ENCODE results near the gene JAZF1.
A peak's percentile ranks its signal among the peaks of the same experiment; 100 is the strongest.
"Not testable (repeated sequence)": the region's sequence is repeated elsewhere in the genome, so short reads cannot be mapped to it uniquely, and the experiment has no call there.

JAZF1 gene

GRCh38 chr7:28042721-28043120 lies 137.9 kb downstream of the JAZF1 start:
- DNase-seq (ENCODE audit: low read depth in 2 of 2), result no peak

DNA sequence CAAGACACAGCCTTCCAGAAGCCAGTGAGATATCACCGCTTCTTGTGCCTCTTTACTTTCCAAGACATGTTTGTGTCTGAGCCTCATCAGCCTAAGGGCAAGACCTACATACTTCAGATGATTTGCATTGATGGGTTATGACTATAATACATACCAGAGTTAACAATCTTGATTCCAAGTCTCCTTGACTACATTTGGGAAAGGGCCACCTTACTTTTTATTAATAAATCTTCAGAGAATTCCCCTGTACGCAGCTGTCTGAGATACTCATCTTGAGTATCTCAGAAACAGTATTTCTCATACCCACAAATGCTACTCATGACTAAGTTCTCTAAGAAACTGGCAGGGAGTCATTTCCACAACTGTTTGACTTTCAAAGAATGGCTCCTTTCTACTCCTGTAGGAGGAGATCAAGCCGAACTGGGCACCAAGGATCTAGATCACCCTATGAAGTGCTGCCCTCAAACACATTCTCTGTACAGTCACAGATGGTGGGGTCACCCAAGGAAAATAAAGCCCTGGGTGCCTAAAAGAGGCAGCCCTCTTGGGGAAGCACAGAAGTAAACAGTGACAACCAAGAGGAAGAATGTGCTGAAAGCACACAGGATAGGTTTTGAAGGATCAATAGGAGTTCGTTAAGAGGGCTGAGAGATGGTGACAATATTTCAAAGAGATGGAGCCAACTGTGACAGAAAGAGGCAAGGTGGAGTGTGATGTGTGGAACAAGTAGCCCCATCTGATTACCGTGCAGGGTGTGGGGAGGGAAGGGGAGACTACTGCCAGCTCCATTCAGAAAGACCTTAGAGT lies 138.9 kb downstream of the JAZF1 start:
- no peak for DNase-seq (ENCODE audit: low read depth in 2 of 2)

- no peak for DNase-seq (ENCODE audit: low read depth in 2 of 2)
These were observed 142.3 kb downstream of the JAZF1 start for GRCh38 chr7:28038175-28038797.

DNA sequence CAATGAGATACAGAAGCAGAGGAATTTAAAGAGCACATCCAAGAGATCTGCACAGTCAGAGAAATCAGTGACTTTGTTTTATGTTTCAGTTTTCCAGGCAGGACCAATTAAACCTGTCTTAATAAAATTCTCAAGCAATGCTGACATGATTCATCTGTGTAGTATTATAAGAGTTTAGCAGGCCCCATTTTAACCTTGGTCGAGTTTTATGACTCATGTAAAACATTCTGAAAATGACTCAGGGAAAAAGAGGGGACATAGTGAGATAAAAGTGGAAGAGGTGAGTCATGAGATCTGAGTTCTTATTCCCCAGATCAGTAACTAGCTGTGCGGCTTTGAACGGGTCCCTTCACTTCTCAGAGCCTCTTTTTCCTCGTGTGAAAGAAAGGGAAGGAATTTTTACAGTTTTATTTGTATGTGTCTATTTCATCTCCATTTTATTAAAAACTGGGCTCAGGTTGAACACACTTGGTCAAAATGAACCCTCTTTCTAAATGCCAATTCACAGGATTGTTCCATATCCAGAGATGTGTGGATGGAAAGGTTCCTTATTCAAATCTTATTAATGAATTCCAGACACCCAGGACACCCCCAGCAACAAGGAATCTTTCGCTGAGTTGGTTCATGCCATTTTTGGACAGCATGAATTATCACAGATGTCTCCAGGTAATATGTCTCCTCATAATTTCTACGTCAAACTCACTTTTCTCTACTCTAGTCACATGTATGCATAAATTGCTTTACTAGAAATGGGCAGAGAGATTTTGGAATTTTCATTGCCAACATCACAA lies 143.2 kb downstream of the JAZF1 start:
- DNase-seq (ENCODE audit: low read depth in 2 of 2), result no peak

- DNase-seq (ENCODE audit: low read depth in 2 of 2), result no peak
These were observed 143.9 kb downstream of the JAZF1 start for GRCh38 chr7:28036696-28037095.

- DNase-seq (ENCODE audit: low read depth in 2 of 2), result no peak
These were observed 147.2 kb downstream of the JAZF1 start for GRCh38 chr7:28033386-28033785.

- DNase-seq (ENCODE audit: low read depth in 2 of 2), result no peak
These were observed 147.7 kb downstream of the JAZF1 start for GRCh38 chr7:28032738-28033380.

DNA sequence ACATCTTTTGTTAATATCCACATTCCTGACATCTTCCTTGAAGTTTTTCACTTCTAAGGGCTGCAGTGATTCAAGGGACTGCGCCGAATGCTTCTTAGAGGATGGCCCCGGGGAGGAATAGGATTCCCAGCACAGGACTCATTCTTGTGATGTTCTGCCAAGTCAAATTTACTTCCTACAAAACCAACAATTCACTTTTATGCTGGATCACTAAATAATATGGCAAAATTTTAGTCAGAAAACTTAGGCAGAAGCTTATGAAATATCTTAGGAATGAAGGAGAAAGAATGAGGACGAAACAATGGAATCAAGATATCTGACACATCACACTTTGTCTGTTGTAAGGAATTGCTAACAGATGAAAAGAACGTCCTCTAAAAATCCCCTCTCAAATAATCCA lies 151.5 kb downstream of the JAZF1 start:
- DNase-seq (ENCODE audit: low read depth in 2 of 2), result no peak

- DNase-seq (ENCODE audit: low read depth in 2 of 2), result no peak
These were observed 152.1 kb downstream of the JAZF1 start for GRCh38 chr7:28028471-28028870.

GRCh38 chr7:28026237-28026636 lies 154.4 kb downstream of the JAZF1 start:
- DNase-seq (ENCODE audit: low read depth in 2 of 2), result no peak

- DNase-seq (ENCODE audit: low read depth in 2 of 2), result no peak
These were observed 155.7 kb downstream of the JAZF1 start for GRCh38 chr7:28024786-28025334.

- DNase-seq (ENCODE audit: low read depth in 2 of 2), result peak in 1 of 2 donors; percentile 3
These were observed 160.2 kb downstream of the JAZF1 start for GRCh38 chr7:28020302-28020940.

- no peak for DNase-seq (ENCODE audit: low read depth in 2 of 2)
These were observed 161.6 kb downstream of the JAZF1 start for GRCh38 chr7:28018856-28019465.

GRCh38 chr7:28018446-28018845 lies 162.1 kb downstream of the JAZF1 start:
- DNase-seq (ENCODE audit: low read depth in 2 of 2), result no peak

GRCh38 chr7:28018020-28018419 lies 162.6 kb downstream of the JAZF1 start:
- DNase-seq (ENCODE audit: low read depth in 2 of 2), result no peak

GRCh38 chr7:28017372-28017771 lies 163.2 kb downstream of the JAZF1 start:
- no peak for DNase-seq (ENCODE audit: low read depth in 2 of 2)

GRCh38 chr7:28016297-28016696 lies 164.3 kb downstream of the JAZF1 start:
- DNase-seq (ENCODE audit: low read depth in 2 of 2), result no peak

DNA sequence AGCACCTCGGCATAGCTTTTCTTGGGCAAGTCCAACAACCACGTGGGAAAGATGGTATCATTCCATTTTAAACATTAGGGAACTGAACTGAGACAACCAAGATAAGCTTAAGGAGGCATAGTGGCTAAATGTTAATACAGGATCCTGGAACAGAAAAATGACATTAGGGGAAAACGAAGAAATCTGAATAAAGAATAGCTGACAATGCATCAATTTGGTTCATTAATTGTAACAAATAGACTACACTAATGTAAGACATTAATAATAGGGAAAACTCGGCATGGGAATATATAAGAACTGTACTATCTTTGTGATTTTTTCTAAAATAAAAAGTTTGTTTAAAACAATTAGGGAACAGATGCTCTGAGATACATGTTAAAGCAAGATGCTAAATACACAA lies 165.4 kb downstream of the JAZF1 start:
- no peak for DNase-seq (ENCODE audit: low read depth in 2 of 2)

GRCh38 chr7:28014340-28014739 lies 166.3 kb downstream of the JAZF1 start:
- DNase-seq (ENCODE audit: low read depth in 2 of 2), result not testable (repeated sequence)

DNA sequence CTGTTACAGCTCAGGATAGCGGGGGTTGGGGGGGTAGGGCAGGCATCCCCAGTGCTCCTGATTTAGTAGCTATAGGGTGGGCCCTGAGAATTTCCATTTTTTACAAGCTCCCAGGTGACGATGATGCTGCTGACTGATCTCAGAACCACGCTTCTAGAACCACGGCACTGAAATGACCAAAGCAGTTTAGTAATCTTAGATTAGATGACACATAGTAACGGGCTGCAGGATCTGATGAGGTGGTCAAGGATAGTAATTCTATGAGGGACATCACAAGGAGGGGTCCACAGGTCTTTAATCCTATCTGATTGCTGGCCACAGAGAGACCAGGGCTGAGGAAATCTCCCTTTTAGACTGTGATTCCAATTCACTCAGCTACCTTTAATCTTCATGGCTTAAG lies 167.2 kb downstream of the JAZF1 start:
- no peak for DNase-seq (ENCODE audit: low read depth in 2 of 2)

DNA sequence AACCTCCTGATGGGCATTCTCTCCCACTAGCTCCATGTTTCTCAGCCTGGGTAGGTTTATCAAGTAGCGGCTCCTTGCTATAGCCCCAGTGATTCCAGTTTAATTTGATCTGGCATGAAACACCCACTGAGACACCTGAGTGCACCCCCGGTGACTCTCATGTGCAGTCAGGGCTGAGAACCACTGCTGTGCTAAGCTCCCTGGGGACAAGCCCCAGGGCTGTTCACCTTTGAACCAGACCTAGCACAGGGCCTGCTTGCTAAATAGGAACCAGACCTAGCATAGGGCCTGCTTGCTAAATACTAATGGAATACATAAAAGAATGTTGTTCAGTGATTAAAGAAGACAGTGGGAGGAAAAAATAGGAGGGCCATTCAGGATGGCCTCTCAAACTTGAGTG lies 167.6 kb downstream of the JAZF1 start:
- no peak for DNase-seq (ENCODE audit: low read depth in 2 of 2)
